GM10248 (cell line): ENCODE data around the gene GPR32.
"Not testable (repeated sequence)": the region's sequence is repeated elsewhere in the genome, so short reads cannot be mapped to it uniquely, and the experiment has no call there.

Source experiments
- CTCF ChIA-PET: fragments of 300-600 bp; sonication (Branson Sonifier 250); formaldehyde crosslinking; extraction: SDS; loops from one replicate; lab custom pipeline; 2021; ENCODE audit warnings: antibody characterized with exemption; lab: Yijun Ruan, JAX
- POLR2A ChIA-PET: fragments of 350-650 bp; sonication (Branson Sonifier 250); formaldehyde crosslinking; extraction: SDS; loops from one replicate; lab custom pipeline; 2020; ENCODE audit warnings: antibody characterized with exemption; lab: Yijun Ruan, JAX
- DNase-seq: peaks from one replicate; pipeline ENCODE4 v3.0.0; 2012; ENCODE audit errors: extremely low spot score
- TF ChIP-seq, protein P1 (sequence below): IDR thresholded peaks from 2 replicates; pipeline ENCODE4 v1.5.1; 2012; ENCODE audit warnings: mild to moderate bottlenecking, low read depth; ENCODE audit errors: extremely low read depth, missing control alignments, control extremely low read depth

GPR32 gene

DNA sequence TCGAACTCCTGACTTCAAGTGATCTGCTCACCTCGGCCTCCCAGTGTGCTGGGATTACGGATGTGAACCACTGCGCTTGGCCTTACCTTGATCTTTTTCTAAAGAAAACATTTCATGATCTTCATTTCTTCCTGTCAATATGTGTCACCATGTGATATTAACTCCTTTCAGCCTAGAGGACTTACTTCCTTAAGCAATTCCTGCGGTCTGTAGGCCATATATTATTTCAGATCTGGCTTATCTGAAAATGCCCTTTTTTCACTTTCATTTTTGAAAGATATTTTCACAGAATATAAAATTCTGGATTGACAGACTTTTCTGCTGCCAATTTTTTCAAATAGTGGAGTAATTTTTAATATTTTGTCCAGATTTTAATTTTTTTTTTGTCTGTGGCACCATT is 2.0 kb upstream of the GPR32 start:
- ChIA-PET POLR2A (no interaction called here), CTCF (no interaction called here)
- no peak for DNase-seq
- TF ChIP-seq, protein P1, sequence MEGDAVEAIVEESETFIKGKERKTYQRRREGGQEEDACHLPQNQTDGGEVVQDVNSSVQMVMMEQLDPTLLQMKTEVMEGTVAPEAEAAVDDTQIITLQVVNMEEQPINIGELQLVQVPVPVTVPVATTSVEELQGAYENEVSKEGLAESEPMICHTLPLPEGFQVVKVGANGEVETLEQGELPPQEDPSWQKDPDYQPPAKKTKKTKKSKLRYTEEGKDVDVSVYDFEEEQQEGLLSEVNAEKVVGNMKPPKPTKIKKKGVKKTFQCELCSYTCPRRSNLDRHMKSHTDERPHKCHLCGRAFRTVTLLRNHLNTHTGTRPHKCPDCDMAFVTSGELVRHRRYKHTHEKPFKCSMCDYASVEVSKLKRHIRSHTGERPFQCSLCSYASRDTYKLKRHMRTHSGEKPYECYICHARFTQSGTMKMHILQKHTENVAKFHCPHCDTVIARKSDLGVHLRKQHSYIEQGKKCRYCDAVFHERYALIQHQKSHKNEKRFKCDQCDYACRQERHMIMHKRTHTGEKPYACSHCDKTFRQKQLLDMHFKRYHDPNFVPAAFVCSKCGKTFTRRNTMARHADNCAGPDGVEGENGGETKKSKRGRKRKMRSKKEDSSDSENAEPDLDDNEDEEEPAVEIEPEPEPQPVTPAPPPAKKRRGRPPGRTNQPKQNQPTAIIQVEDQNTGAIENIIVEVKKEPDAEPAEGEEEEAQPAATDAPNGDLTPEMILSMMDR: no peak

DNA sequence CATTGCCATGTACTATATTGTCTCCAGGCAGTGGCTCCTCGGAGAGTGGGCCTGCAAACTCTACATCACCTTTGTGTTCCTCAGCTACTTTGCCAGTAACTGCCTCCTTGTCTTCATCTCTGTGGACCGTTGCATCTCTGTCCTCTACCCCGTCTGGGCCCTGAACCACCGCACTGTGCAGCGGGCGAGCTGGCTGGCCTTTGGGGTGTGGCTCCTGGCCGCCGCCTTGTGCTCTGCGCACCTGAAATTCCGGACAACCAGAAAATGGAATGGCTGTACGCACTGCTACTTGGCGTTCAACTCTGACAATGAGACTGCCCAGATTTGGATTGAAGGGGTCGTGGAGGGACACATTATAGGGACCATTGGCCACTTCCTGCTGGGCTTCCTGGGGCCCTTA is 624 bp downstream of the GPR32 start:
- no peak for DNase-seq
- TF ChIP-seq, protein P1: no peak
- ChIA-PET POLR2A (no interaction called here), CTCF (no interaction called here)

DNA sequence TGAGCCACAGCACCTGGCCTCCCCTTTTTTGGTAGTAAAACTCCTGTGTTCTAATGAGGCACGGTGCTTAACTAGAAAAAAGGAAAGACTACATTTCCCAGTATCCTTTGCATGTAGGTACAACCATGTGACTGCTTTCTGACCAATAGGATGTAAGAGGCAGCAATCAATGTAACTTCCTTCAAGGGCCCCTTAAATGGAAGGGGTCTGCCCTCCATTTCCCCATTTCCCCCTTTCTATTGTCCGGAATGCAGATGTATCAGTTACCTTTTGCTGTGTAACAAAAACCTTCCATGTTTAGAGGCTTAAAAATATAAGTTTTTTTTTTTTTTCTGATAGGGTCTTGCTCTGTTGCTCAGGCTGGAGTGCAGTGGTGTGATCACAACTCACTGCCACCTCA is 2.2 kb downstream of the GPR32 start:
- peak; percentile 50 for DNase-seq
- TF ChIP-seq, protein P1: no peak
- ChIA-PET CTCF (interaction anchor here (1.3 kb wide), 1 partner anchor 10 kb away, joined by 5 read pairs; no protein-coding TSS in a partner anchor), POLR2A (no interaction called here)

DNA sequence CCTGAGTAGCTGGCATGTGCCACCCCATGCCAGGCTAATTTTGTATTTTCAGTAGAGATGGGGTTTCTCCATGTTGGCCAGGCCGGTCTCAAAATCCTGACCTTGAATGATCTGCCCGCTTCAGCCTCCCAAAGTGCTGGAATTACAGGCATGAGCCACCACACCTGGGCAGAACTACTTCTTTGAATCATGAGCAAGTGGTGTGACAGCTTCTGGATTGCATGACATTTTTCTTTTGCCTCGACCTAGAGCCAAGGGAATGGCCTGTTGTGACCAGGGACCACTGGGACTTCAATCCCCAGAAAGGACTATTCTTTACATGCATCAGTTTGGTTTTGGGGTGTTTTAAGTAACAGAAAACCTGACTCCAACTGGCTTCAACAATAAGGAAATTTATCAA is 2.6 kb downstream of the GPR32 start:
- POLR2A ChIA-PET, DNase-seq: not testable (repeated sequence)
- CTCF ChIA-PET: interaction anchor here (1.0 to 1.3 kb wide), 2 partner anchors 10 to 103 kb away, joined by 3 to 5 read pairs; no protein-coding TSS in a partner anchor

DNA sequence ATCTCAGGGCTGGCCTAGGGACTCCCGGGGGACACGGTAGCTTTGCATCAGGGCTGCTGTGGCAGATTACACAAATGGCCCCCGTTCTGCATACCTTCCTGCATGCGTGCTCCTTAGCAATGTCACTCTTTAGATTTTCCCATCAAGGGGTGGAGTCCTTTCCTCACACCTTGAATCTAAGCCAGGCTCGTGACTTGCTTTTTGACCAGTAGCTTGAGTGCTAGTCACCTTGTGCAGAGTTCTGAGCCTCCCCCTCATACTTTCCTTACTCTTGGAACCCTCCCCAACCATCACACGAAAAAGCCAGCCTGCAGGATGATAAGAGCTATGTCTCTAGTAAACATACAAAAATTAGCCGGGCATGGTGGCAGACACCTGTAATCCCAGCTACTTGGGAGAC is 3.2 kb downstream of the GPR32 start:
- DNase-seq, POLR2A ChIA-PET: not testable (repeated sequence)

DNA sequence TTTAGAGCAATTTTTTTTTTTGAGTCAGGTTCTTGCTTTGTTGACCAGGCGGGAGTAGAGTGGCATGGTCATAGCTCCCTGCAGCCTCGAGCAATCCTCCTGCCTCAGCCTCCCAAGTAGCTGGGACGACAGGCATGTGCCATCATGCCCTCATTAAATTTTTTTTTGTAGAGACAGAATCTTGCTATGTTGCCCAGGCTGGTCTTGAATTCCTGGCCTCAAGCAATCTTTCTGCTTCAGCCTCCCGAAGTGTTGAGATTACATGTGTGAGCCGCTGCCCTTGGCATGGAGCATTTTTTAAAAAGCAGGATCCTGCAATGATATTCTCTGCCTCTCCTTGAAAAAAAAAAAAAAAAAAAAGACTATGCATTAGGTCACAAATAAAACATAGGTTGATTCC is 5.9 kb downstream of the GPR32 start:
- ChIA-PET CTCF (interaction anchor here (1.4 kb wide), 1 partner anchor 239 kb away, joined by 6 read pairs; no protein-coding TSS in a partner anchor), POLR2A (no interaction called here)
- TF ChIP-seq, protein P1: no peak
- DNase-seq: no peak

More for the DNA sequence above, 3.2 kb downstream of the GPR32 start:
- CTCF ChIA-PET: interaction anchor here (1.0 to 1.3 kb wide), 2 partner anchors 9 to 103 kb away, joined by 3 to 5 read pairs; no protein-coding TSS in a partner anchor

DNA sequence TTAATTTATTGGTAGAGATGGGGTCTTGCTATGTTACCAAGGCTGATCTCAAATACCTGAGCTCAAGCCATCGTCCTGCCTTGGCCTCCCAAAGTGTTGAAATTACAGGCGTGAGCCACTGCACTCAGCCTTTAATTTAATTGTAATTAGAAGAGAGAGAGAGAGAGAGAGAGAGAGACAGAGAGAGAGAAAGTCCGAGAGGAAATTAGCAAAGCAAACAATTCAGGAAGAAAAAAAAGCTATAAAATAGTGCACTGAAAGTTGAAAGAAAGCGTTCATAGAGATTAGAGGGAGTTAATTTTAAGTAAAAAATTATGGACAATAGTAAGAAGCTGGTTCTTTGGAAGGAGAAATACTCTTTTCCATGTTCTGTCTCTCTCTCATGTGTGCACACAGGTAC is 7.0 kb downstream of the GPR32 start:
- TF ChIP-seq, protein P1: no peak
- ChIA-PET CTCF (interaction anchor here (0.8 to 1.4 kb wide), 4 partner anchors 18 to 420 kb away, joined by 3 to 6 read pairs (median 3); no protein-coding TSS in a partner anchor), POLR2A (no interaction called here)
- DNase-seq: no peak

DNA sequence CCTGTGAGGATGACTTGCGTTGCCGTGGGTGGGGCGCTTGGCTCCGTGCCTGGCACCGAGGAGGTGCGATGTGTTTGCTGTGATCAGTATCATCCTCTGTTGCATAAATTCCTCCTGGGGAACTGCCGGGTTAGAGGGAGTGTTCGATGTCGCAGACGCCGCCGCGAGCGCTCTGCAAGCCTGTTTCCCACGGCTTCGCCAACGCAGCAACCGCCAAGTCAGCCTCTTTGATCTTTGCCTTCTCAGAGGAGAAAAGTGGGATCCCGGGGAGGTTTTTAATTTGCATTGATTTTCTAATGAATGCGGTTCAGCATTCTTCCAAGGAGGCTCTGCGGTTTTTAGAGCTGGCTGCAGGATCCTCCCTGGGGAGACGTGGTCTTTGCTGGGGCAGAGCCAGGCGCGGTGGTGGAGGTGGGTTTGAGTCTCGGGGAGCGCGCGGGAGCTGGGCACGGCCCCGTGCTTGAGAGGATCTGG is 7.6 kb downstream of the GPR32 start:
- peak; percentile 5 for DNase-seq
- POLR2A ChIA-PET: no interaction called here
- TF ChIP-seq, protein P1: no peak
- CTCF ChIA-PET: interaction anchor here (1.2 kb wide), 1 partner anchor 421 kb away, joined by 3 read pairs; no protein-coding TSS in a partner anchor
